ENCODE measurements around the gene CDK3. TPM values are rescaled to one million over a fixed set of nuclear protein-coding genes. Genes with fewer than 3 reads are reported as not detected.
A peak's percentile ranks its signal among the peaks of the same experiment; 100 is the strongest.

Gene CDK3
- total RNA-seq, 6 experiments from 2014 or later: 1.9 to 2.9 (median 2.1) TPM

DNA sequence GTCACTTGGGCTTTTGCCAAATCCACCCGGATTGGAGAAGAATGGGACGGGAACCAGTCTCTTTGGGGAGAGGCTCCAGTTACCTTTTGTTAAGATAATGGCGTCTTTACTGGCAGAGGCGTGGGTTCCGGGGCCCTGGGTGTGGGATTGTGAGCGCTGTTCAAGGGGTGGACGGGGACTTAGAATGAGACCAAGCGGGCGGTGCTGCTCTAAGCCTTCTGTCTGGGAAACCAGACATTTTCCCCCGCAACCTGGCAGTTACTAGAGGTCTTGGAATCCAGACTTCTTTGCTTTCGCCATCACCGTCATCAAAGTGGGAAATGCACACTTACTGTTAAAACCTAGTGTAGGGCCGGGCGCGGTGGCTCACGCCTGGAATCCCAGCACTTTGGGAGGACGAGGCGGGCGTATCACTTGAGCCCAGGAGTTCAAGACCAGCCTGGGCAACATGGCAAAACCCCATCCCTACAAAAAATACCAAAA, 20.9 kb upstream of the CDK3 start:
- Mint-ChIP-seq H3K4me1 (ENCODE audit: low read depth) (peaks cover 65% of the 10 kb centered on the region), H3K4me3 (peak overlapping the region; percentile 97), H3K36me3 (ENCODE audit: low read depth) (peaks cover 22% of the 10 kb centered on the region), H3K27ac (peak overlapping the region; percentile 99), H3K9me3 (no peaks in the 10 kb centered on the region), H3K27me3 (ENCODE audit: insufficient read depth) (peaks cover 3% of the 10 kb centered on the region; the same call in 1 of the 2 replicates)
- TF ChIP-seq CTCF (IDR thresholded peaks at IDR 0.05): no peak
- peak; percentile 36 for DNase-seq

DNA sequence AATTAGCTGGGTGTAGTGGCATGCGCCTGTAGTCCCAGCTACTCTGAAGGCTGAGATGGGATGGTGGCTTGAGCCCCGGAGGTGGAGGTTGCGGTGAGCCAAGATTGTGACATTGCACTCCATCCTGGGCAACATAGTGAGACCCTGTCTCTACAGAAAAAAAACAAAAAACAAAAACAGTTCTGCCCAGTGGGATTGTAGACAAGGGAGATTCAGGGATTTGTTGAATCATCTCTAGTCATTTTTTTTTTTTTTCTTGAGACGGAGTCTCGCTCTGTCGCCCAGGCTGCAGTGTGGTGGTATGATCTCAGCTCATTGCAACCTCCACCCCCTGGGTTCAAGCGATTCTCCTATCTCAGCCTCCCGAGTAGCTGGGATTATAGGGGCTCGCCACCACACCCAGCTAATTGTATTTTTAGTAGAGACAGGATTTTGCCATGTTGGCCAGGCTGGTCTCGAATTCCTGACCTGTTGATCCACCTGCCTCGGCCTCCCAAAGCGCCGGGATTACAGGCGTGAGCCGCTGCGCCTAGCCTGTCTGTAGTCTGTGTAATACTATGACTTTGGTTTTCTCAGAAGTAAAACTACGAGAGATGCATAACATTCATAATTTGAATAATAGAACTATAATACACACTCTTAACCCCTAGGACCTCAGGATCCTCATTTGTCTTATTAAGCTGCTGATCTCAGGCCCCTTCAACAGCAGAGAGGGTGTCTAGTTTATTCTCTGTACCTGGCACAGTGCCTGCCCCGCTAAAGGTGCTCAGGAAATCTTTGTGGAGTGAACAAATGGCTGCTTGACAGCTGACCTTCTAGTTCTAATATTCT, 20.3 kb upstream of the CDK3 start:
- Mint-ChIP-seq H3K9me3 (no peaks in the 10 kb centered on the region), H3K4me3 (peak overlapping the region; percentile 97), H3K27ac (peak overlapping the region; percentile 99), H3K36me3 (ENCODE audit: low read depth) (peaks cover 22% of the 10 kb centered on the region), H3K4me1 (ENCODE audit: low read depth) (peaks cover 66% of the 10 kb centered on the region), H3K27me3 (ENCODE audit: insufficient read depth) (peaks cover 3% of the 10 kb centered on the region; the same call in 1 of the 2 replicates)
- TF ChIP-seq CTCF (IDR thresholded peaks at IDR 0.05): no peak
- no peak for DNase-seq

- TF ChIP-seq CTCF (IDR thresholded peaks at IDR 0.05): no peak
- H3K36me3 Mint-ChIP-seq (ENCODE audit: low read depth): peaks cover 15% of the 10 kb centered on the region
- no peaks in the 10 kb centered on the region for H3K9me3 Mint-ChIP-seq
- peak overlapping the region; percentile 99 for H3K27ac Mint-ChIP-seq
- DNase-seq: no peak
- H3K27me3 Mint-ChIP-seq (ENCODE audit: insufficient read depth): peaks cover 3% of the 10 kb centered on the region; the same call in 1 of the 2 replicates
- peak overlapping the region; percentile 97 for H3K4me3 Mint-ChIP-seq
- H3K4me1 Mint-ChIP-seq (ENCODE audit: low read depth): peaks cover 58% of the 10 kb centered on the region
These were observed 19.5 kb upstream of the CDK3 start for GRCh38 chr17:75981019-75981615.

DNA sequence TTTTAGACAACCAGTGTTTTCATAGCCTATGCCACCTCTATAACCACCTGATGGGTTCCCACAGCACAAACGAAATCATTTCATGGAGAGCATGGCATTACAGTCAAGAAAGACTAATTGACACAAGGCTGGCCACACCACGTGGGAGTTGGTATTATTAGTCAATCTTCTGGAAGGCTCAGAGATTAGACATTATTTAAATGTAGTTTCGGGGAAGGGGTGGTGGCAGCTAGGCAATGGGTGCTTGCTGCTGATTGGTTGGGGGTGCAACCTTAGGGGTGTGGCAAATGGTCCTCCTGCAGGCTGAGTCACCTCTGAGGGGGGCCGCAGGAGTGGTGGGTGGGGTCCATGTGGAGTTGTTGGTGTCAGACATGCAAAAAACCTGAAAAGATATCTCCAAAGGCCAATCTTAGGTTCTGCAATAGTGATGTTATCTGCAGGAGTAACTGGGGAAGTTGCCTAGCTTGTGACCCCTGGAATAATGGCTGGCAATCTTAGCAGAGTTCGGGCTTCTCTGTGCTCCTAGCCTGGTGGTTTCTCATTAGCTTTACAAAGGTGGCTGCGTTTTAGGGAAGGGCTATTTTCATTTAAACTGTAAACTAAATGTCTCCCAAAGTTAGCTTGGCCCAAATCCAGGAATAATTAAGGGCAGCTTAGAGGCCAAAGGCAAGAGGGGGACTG, 17.0 kb upstream of the CDK3 start:
- H3K27me3 Mint-ChIP-seq (ENCODE audit: insufficient read depth): peaks cover 3% of the 10 kb centered on the region; the same call in 1 of the 2 replicates
- no peaks in the 10 kb centered on the region for H3K9me3 Mint-ChIP-seq
- no peak for TF ChIP-seq CTCF (IDR thresholded peaks at IDR 0.05)
- no peak for DNase-seq
- no peaks in the 10 kb centered on the region for H3K36me3 Mint-ChIP-seq (ENCODE audit: low read depth)
- H3K4me3 Mint-ChIP-seq: peak overlapping the region; percentile 26; the same call in 1 of the 2 replicates
- H3K27ac Mint-ChIP-seq: peak overlapping the region; percentile 80
- peaks cover 43% of the 10 kb centered on the region for H3K4me1 Mint-ChIP-seq (ENCODE audit: low read depth)

DNA sequence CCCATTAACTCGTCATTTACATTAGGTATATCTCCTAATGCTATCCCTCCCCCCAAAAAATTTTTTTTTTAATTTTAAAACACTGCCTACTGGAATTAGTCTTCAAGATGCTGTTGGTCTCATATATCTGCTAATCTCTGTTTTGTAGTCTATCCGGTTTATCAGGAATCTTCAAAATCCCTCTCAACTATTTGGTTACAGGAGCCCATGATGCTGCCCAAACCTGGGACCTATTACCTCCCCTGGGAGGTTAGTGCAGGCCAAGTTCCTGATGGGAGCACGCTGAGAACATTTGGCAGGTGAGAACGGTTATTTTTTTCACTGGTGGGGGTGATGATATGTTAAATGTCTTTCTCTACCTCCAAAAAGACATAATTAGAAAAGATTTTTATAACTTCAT, 14.7 kb upstream of the CDK3 start:
- no peak for DNase-seq
- Mint-ChIP-seq H3K36me3 (ENCODE audit: low read depth) (no peaks in the 10 kb centered on the region), H3K4me3 (no peak overlapping the region), H3K4me1 (ENCODE audit: low read depth) (peaks cover 37% of the 10 kb centered on the region), H3K27ac (no peak overlapping the region), H3K9me3 (no peaks in the 10 kb centered on the region), H3K27me3 (ENCODE audit: insufficient read depth) (no peaks in the 10 kb centered on the region)
- TF ChIP-seq CTCF (IDR thresholded peaks at IDR 0.05): no peak
